Cerebellar cortex (tissue), 1 donor: ENCODE results near the gene GRIK5.

ENCODE experiments used
- DNase-seq: peaks from one replicate; pipeline ENCODE4 v3.0.0-alpha.2; 2015; ENCODE audit warnings: low spot score

Gene GRIK5

DNA sequence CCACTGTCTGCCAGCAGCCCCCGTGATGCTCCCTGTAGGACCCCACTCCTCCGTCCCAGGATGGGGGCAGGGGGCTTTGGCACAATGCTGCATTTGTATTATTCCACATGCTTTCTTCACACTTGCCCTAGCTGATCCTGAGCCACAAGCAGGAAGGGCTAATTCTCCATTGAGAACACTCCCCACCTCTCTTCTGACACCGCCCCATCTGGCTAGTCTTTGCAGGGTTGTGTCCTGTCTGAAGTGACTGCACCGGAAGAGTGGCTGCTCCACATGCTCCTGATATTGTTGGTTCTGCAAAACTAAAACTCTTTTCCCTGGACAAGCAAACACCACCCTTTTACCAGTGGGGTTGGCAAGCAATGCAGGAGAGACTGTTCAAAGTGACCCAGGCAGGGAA lies 23.9 kb upstream of the GRIK5 start:
- DNase-seq = no peak

DNA sequence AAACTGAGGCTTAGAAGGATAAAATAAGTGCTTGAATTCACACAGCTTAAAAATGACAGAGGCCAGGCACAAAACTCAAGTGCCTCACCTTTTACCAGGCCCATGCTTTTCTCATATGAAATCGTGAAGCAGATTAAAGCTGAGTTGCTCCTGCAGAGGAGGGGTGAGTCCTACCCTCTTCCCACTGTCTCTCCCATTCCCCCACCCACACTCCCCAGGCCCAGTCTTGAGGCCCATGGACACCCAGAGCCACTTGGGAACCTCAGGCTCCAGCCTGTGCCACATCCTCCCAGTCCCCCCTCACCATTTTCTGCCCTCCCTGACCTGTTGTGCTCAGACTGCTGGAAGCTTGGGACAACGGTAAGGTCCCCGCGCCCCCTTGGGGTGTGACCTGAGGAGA lies 23.5 kb upstream of the GRIK5 start:
- no peak for DNase-seq

DNA sequence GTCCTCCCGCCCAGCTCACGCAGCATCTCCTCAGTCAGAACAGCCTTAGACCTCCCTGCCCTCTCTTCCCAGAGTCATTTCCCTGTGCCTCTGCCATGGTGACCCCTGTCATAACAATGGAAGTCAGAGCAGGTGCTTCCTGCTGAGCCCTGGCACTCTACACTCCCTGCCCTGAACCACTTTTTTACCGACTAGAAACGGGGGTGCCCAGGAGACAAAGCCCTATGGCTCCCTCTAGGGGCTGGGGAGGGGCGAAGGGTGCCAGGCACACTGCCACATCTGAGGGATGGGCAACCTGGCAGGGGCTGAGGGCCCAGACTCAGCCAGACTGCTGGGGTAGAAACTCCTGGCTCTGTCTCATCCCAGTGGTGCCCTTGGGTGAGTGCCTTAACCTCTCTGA lies 22.3 kb upstream of the GRIK5 start:
- peak; percentile 43 for DNase-seq

DNA sequence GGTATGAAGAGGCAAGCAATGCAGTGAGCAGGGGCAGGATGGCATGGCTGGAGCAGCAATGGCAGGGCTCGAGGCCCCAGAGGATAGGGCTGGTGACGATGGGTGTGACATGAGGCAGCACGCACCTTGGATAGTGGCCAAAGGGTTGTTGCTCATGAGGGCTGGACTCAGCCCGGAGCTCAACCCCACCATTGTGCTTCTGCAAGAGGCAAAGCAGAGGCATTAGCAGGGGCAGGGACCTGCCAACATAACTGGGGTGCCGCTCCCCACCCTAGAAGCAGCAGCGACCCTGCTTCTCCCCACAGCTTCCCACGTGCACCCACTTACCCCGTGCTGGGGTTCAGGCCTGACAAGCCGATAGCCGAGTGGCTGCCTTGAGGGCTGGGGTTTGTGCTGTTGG lies 21.7 kb upstream of the GRIK5 start:
- no peak for DNase-seq

DNA sequence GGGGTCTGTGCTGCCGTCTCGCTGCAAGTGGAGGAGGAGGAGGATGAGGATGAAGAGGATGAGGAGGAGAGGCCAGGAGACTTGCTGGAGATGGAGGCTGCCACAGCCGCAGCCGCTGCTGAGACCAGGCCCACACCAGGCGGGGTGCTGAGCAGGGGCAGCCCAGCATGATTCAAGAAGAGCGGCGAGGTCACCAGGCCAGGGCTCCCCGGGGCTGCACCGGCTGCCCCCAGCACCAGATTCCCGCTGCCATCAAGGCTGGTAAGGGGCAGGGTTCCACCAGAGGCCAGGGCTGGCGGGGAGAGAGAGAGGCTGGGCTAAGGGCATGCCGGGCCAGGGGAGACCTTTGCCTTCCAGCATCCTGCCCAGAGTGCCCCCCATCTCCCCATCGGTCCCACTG lies 21.3 kb upstream of the GRIK5 start:
- no peak for DNase-seq

DNA sequence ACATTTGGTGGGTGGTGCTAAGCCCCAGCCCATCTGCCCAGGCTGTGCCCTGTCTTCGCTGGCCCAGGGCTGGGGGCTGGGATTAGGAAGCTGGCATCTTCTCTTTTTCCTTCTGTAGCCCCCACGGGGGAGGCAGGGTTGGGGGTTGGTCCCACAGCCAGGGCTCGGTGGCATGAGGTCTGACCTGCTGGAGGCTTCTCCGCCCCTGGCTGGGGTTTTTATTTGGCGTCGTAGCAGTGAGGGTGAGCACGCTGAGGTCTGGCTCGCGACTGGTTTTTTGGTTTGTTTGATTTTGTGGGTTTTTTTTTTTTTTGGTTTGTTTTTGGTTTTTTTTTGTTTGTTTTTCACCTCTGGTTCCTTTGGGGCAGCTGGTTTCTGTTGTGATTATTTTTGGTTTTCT lies 20.7 kb upstream of the GRIK5 start:
- no peak for DNase-seq

DNA sequence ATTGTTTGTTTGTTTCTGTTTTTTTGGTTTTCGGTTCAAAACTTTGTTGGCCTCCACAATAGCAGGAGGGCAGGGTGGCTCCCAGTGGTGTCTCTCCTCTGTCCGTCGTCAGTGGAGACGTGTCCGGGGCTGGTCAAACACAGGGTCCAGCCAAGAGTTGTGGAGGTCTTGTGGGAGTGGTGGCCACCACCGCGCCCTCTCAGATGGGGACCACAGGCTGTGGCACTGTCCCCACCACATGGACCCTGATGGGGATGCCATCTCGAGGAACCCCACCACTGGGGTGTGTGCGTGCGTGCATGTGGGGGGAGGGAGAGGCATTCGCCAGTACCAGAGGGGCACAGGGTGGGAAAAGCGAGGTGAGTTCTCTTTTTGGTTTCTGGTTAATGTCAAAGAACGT lies 19.8 kb upstream of the GRIK5 start:
- no peak for DNase-seq

DNA sequence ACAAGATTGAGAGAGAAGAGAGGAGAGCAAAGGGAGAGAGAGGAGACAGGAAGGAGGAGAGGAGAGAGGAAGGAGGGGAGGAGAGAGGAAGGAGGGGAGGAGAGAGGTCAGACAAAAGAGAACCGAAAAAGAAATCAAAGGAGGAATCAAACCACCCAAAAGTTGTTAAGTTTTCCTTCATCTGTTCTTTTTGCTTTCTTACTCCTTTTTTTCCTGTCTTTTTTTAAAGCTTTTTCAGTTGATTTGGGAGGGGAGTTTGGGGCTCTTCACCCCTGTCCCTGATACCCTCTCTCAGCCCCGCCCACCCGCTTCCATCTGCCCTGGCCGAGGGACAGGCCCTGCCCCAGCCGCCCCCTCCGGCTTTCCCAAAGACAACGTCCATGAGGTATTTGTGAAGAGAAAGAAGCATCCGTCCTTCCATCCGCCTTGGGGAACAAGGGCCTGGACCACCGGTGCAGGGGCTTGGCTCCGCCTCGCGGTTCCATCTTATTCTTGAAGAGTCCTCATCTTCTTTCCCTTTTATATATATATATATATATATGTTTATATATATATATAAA lies 19.3 kb upstream of the GRIK5 start:
- no peak for DNase-seq

DNA sequence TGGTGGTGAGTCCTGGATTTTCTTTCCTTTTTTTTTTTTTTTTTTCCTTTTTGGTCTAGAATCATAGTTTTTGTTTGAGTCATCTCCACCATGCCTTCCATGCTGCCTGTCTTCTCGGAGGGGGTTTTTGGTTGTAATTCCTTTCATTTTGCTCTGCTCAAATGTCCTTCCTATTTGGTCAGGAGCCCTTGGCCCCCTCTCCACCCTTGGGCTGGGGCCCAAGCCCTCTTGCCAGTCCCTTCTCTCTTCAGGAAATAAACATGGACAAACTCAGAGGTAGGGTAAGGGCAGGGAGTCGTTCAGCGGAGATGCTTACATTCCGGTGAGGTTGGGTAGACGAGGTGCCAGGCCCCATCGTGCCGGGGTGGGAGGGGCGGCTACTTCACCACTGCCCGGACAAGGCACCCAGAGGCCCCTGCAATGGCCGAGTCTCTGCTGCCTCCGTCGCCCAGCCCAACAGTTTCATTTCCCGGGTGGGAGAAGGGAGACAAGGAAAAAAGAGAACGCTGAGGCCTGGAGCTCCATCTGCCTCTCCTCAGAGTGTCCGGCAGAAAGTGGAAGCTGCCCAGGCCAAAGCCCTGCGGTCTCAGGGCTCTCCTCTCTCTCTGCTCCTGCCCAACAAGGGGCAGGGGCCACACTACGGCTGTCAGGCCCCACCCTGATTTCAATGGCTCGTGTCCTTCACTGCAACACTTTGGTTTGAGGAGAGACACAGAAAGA lies 18.6 kb upstream of the GRIK5 start:
- DNase-seq = no peak

DNA sequence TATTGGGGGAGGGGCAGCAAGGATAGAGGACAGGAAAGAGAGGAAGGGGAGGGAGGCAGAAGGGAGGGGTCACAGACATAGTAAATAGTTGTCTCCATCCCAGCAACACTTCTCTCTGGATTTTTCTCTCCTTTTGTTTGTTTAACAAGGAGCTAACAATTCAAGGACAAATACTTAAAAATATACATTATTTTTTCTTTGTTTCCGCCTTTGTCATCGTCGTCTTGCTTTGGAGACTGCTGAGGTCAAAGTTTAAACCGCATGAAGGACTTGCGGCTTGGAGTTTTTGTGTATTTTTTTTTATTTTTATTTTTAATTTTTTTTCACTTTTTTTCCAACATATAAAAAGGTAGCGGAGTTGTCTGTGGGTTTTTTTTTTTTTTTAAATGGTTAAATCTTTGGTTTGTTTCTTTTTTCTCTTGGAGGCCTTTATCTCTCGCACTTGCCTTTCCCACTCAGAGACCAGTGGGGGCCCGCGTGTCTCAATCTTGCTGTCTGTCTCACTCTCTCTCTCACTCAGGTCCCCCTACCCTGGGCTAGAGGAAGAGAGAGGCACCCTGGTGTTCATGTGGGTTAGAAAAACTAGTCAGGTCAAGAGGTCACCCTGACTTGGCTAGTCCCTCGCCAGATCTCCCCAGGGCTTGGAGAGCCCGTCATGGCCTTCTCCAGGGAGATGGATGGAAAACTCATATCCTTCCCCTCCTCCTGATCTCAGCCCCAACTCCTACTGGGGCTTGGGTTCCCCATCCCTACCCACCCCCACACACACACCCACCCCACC lies 17.0 kb upstream of the GRIK5 start:
- no peak for DNase-seq

DNA sequence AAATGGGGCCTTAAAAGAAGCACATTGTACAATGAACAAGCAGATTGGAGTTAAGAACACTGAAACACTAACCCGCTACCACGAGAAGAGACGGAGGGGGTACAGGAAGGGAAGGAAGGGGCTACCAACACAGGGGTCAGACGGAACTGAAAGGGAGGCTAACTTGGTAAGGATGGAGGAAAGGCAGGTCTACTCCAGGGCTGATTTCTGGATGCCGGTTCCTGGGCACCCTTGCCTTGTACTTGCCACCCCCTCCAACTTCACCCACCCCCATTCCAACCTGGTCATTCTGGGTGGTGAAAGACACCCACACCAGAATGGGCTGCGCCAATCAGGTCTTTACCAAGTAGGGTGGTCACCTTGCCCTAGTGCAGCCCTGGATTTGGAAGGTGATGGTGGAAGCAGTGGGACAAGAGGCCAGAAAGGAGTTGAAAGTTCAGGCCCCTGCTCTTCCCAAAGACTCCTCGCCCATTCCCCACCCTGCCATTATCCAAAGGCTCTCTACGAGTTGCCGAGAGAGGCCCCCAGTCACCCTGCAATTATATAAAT lies 16.3 kb upstream of the GRIK5 start:
- no peak for DNase-seq

DNA sequence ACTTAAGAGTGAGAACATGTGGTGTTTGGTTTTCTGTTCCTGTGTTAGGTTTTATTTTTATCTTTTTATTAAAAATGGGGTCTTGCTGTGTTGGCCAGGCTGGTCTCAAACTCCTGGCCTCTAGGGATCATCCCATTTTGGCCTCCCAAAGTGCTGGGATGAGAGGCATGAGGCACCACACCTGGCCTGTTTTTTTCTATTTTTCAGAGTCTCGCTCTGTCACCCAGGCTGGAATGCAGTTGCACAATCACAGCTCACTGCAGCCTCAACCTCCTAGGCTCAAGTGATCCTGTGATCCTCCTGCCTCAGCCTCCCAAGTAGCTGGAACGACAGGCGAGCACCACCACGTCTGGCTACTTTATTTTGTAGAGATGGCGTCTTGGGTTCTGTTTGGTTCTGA lies 13.5 kb upstream of the GRIK5 start:
- no peak for DNase-seq

DNA sequence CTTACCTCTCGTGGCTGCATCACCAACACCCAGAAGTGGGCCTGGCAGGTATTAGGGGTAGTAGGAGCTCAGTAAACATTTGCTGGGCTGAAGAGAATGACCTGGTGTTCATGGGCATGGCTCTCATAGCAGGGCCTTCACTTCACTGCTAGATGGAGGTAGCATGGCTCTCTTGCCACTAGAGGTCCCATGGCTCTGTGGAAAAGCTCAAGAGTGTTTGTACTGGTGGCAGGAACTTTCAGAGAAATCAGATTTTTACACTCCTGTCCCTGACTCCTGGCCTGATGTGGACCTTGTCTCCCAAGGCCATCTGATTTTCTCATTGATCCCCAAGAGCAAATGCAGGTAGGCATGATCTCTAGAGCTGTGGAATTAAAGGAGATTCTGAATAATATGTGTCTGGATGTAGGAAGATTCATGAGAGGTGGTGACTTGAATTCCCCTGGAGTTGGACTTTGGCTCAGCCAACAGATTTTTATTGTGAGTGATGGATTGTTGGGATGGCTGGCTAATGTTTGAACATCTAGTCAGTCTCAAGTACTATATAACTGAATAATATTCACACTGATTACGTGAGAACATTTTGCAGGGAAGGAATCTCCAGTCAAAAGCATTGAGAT lies 11.7 kb upstream of the GRIK5 start:
- DNase-seq = peak; percentile 74

DNA sequence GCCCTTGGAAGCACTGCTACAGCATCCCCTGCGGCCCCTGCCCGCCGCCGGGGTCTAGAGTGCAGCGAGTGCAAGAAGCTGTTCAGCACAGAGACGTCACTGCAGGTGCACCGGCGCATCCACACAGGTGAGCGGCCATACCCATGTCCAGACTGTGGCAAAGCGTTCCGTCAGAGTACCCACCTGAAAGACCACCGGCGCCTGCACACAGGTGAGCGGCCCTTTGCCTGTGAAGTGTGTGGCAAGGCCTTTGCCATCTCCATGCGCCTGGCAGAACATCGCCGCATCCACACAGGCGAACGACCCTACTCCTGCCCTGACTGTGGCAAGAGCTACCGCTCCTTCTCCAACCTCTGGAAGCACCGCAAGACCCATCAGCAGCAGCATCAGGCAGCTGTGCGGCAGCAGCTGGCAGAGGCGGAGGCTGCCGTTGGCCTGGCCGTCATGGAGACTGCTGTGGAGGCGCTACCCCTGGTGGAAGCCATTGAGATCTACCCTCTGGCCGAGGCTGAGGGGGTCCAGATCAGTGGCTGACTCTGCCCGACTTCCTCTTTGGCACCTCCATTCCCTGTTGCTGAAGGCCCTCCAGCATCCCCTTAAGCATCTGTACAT lies 10.9 kb upstream of the GRIK5 start:
- DNase-seq = no peak

DNA sequence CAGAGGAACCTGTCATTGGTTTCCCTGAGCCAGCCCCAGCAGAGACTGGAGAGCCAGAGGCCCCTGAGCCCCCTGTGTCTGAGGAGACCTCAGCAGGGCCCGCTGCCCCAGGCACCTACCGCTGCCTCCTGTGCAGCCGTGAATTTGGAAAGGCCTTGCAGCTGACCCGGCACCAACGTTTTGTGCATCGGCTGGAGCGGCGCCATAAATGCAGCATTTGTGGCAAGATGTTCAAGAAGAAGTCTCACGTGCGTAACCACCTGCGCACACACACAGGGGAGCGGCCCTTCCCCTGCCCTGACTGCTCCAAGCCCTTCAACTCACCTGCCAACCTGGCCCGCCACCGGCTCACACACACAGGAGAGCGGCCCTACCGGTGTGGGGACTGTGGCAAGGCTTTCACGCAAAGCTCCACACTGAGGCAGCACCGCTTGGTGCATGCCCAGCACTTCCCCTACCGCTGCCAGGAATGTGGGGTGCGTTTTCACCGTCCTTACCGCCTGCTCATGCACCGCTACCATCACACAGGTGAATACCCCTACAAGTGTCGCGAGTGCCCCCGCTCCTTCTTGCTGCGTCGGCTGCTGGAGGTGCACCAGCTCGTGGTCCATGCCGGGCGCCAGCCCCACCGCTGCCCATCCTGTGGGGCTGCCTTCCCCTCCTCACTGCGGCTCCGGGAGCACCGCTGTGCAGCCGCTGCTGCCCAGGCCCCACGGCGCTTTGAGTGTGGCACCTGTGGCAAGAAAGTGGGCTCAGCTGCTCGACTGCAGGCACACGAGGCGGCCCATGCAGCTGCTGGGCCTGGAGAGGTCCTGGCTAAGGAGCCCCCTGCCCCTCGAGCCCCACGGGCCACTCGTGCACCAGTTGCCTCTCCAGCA lies 10.1 kb upstream of the GRIK5 start:
- DNase-seq = no peak

DNA sequence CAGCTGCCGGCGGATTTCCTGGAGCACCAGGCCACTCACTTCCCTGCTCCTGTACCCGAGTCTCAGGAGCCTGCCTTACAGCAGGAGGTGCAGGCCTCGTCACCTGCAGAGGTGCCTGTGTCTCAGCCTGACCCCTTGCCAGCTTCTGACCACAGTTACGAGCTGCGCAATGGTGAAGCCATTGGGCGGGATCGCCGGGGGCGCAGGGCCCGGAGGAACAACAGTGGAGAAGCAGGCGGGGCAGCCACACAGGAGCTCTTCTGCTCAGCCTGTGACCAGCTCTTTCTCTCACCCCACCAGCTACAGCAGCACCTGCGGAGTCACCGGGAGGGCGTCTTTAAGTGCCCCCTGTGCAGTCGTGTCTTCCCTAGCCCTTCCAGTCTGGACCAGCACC lies 9.3 kb upstream of the GRIK5 start:
- DNase-seq = no peak

DNA sequence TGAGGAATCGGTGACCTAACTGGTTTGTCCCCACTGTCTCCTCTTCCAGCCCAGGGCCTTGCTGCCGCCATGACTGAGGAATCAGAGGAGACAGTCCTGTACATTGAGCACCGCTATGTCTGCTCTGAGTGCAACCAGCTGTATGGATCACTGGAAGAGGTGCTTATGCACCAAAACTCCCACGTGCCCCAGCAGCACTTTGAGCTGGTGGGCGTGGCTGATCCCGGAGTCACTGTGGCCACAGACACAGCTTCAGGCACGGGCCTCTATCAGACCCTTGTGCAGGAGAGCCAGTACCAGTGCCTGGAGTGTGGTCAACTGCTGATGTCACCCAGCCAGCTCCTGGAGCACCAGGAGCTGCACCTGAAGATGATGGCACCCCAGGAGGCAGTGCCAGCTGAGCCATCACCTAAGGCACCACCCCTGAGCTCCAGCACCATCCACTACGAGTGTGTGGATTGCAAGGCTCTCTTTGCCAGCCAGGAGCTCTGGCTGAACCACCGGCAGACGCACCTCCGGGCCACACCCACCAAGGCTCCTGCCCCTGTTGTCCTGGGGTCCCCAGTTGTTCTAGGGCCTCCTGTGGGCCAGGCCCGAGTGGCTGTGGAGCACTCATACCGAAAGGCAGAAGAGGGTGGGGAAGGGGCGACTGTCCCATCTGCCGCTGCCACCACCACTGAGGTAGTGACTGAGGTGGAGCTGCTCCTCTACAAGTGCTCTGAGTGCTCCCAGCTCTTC lies 8.7 kb upstream of the GRIK5 start:
- no peak for DNase-seq

DNA sequence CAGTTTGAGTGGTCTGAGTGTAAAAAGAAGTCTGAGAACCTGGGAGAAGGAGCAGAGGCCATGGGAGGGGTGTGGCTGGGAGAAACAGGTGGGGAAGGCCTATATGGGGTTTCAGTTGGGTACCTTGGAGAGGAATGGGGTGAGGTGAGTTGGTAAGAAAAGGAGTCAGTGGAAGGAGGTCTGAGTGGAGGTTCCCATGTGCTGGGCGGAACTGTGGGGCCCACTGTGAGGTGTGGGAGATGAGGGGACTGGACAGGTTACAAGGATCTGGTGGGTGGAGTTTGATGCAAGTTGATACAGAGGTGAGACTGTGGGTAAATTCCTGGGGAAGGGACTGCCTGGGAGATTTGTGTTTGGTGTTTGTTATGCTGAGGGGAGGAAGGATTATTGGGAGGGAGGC lies 8.1 kb upstream of the GRIK5 start:
- DNase-seq = no peak

DNA sequence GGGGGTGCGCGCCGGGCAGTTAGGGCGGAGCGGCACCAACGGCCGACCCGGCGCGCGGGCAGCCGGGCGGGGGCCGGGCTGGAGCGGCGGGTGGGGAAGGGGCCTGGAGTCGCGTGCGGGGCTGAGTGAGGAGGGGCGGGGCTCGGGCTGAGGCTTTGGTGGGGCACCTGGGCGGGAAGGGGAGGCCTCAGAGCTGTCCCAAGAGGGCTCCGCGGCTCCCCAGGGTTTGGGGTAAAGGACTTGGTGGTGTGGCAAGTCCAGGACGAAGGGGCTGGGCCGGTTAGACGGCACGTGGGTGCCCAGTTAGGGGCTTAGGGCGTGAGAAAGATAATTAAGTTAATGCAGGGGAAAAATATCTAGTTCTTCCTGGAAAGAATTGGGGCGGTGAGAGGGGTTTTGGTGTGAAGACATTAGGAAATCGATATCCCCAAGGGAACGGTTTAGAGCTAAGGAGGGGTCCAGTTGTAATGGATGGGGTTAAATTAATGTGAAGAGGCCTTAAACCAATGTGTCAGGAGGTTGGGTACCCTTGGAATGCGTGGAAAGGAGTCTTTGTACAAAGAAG lies 6.5 kb upstream of the GRIK5 start:
- DNase-seq = no peak
